Activated T-cell treated with anti-CD3 and anti-CD28 coated beads for 24 hours (primary cell): ENCODE measurements around the gene TINCR.

ENCODE experiments used
- DNase-seq: peaks from one replicate; pipeline ENCODE4 v3.0.0-alpha.2; 2020; ENCODE audit warnings: low read depth

The TINCR gene

GRCh38 chr19:5512715-5513114, 55.0 kb downstream of the TINCR start:
- DNase-seq: no peak
